Measurements from ENCODE around the gene EIF4E3.

The EIF4E3 gene

GRCh38 chr3:71707595-71707994, 17.6 kb downstream of the EIF4E3 start:
- ChIA-PET CTCF (no interaction called here), POLR2A (ENCODE audit: low non-redundant PET) (no interaction called here)
- no peak overlapping the region for H3K27ac ChIP-seq
- TF ChIP-seq, protein P1, sequence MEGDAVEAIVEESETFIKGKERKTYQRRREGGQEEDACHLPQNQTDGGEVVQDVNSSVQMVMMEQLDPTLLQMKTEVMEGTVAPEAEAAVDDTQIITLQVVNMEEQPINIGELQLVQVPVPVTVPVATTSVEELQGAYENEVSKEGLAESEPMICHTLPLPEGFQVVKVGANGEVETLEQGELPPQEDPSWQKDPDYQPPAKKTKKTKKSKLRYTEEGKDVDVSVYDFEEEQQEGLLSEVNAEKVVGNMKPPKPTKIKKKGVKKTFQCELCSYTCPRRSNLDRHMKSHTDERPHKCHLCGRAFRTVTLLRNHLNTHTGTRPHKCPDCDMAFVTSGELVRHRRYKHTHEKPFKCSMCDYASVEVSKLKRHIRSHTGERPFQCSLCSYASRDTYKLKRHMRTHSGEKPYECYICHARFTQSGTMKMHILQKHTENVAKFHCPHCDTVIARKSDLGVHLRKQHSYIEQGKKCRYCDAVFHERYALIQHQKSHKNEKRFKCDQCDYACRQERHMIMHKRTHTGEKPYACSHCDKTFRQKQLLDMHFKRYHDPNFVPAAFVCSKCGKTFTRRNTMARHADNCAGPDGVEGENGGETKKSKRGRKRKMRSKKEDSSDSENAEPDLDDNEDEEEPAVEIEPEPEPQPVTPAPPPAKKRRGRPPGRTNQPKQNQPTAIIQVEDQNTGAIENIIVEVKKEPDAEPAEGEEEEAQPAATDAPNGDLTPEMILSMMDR (conservative IDR thresholded peaks at IDR 0.05; ENCODE audit: low read depth), result no peak
- DNase-seq (ENCODE audit: low spot score), result no peak

DNA sequence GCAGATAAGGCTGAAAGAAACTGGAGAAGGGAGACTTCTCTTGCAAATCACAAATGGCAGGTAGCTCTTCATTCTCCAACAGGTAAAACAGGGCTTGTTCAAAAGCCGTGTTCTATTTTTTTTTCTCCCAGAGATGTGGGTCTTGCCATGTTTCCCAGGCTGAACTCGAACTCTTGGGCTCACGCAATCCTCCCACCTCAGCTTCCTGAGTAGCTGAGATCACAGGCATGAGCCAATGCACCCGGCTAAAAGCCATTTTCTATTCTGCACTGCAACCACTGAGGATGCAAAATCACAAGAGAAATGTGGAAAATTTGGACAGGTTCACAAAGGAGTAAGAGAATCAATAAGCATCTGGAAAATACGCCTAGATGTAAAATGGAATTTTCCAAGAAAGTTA, 19.5 kb downstream of the EIF4E3 start:
- ChIA-PET CTCF (no interaction called here), POLR2A (ENCODE audit: low non-redundant PET) (no interaction called here)
- TF ChIP-seq, protein P1 (conservative IDR thresholded peaks at IDR 0.05; ENCODE audit: low read depth), result no peak
- DNase-seq (ENCODE audit: low spot score), result no peak
- H3K27ac ChIP-seq, result no peak overlapping the region

DNA sequence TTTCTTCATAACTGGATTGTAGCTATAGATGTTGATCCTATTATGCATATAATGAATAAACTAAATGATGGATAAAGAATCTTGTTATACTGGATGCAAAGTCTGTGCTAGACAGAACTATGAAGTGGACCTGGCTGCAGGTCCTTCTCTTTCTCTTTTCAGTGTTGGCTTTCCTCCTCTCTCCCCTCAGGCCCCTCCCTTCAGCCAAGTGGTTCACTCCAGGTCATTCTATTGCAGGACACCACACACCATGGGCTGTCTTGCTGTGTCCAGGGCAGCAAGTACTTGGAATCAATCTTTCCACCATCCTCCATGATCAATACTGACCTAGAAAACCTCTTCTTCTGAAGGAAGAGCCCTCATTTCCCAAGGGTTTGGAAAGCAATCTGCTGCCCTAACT, 20.3 kb downstream of the EIF4E3 start:
- TF ChIP-seq, protein P1 (conservative IDR thresholded peaks at IDR 0.05; ENCODE audit: low read depth), result no peak
- ChIA-PET POLR2A (ENCODE audit: low non-redundant PET) (no interaction called here), CTCF (no interaction called here)
- no peak for DNase-seq (ENCODE audit: low spot score)
- H3K27ac ChIP-seq, result no peak overlapping the region

DNA sequence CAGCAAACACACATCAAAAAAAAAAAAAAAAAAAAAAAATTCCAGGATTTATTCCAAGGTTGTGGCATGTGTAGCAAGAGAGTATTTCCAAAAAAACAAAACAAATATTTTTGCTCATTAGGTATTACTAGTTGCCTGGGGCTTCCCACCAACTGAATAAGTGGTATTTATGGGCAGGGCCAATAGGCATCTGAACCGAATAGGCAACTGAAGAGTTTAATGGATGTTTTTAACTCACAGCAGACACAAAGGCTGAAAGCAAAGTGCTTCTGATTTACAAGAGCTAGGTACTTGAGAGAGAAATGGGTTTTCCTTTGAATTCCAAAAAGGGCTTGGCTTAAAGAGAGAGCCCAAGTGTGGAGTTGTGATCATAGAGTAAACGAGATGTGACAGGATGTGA, 21.4 kb downstream of the EIF4E3 start:
- TF ChIP-seq, protein P1 (conservative IDR thresholded peaks at IDR 0.05; ENCODE audit: low read depth), result no peak
- ChIA-PET CTCF (no interaction called here), POLR2A (ENCODE audit: low non-redundant PET) (no interaction called here)
- DNase-seq (ENCODE audit: low spot score), result no peak
- no peak overlapping the region for H3K27ac ChIP-seq

DNA sequence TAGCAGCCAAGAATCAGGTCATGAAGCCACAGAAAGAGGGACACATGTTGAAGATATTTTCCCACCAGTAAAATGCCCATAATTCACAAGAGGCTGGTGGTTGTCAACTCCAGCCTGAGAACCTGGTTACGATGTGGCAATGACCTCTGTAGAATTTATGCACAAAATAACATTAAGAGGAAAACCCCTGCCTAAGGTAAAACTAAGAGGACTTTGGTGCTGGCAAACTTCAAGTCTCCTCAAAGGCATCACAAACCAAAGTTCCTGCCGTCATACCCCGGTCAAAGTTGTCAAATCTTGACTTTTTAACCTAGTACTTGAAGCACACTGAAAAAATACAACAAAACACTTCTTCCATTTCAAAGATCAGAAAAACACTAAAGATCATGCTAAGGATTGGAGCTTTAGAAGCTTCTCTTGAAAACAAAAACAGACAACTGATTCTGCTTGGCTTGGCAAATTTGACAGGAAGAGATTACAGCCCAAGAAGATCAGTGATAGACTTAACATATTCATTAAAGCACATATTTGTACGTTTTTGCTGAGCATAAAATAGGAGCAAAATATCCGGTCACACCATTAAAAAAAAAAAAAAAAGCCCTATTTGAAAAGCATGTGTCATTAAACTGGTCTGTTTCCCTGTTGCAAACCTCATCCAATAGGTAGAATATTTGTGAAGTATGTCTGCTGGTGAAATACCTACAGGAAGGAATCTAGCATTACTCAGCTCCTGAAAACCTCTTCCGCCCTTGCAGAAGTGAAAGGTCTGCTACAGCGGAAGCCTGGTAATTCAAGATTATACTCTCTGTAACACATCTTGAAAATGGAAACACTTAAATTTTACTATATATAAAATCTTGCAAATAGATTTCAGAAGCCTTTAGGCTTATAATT, 22.8 kb downstream of the EIF4E3 start:
- POLR2A ChIA-PET (ENCODE audit: low non-redundant PET), result no interaction called here
- no peak overlapping the region for H3K27ac ChIP-seq
- TF ChIP-seq, protein P1 (conservative IDR thresholded peaks at IDR 0.05; ENCODE audit: low read depth), result no peak
- CTCF ChIA-PET, result no interaction called here
- peak; percentile 38 for DNase-seq (ENCODE audit: low spot score)

GRCh38 chr3:71701251-71701762, 23.9 kb downstream of the EIF4E3 start:
- CTCF ChIA-PET, result no interaction called here
- TF ChIP-seq, protein P1 (conservative IDR thresholded peaks at IDR 0.05; ENCODE audit: low read depth), result no peak
- POLR2A ChIA-PET (ENCODE audit: low non-redundant PET), result no interaction called here
- H3K27ac ChIP-seq, result no peak overlapping the region
- DNase-seq (ENCODE audit: low spot score), result no peak
